Natural killer cell (primary cell): Measurements from ENCODE around the gene SASH1. TPM values are rescaled to one million over a fixed set of nuclear protein-coding genes. Genes with fewer than 3 reads are reported as not detected.

Experiments used
- ATAC-seq, 3 donors: fragments of 150-1000 bp in 2 of 3; fragments of 200-7000 bp in 1 of 3; cut with Tn5 transposase; 1 replicate in 1 of 3; 2 replicates in 2 of 3; pipeline ENCODE4 v1.10.0; 2021; ENCODE audit warnings: mild to moderate bottlenecking in 2 of 3, moderate library complexity in 2 of 3
- DNase-seq, 2 donors: peaks; one replicate each; pipeline versions ENCODE4 v3.0.0 to v3.0.0-alpha.2; 2013 to 2021; ENCODE audit warnings: mixed read lengths in 1 of 2
- H3K27ac ChIP-seq: one replicate; pipeline ENCODE4 v1.5.1; 2013; ENCODE audit warnings: mild to moderate bottlenecking, low read length
- H3K27me3 ChIP-seq: one replicate; pipeline ENCODE4 v1.6.1; 2013; ENCODE audit warnings: low read length; ENCODE audit not compliant: control insufficient read depth, insufficient read depth
- H3K36me3 ChIP-seq: one replicate; pipeline ENCODE4 v1.6.1; 2013; ENCODE audit warnings: low read length; ENCODE audit not compliant: control insufficient read depth, insufficient read depth
- H3K4me1 ChIP-seq: one replicate; pipeline ENCODE4 v1.6.1; 2013; ENCODE audit warnings: low read length; ENCODE audit not compliant: control insufficient read depth, insufficient read depth
- H3K4me3 ChIP-seq: one replicate; pipeline ENCODE4 v1.5.1; 2013; ENCODE audit warnings: low read length
- H3K9me3 ChIP-seq: one replicate; pipeline ENCODE4 v1.6.1; 2013; ENCODE audit warnings: low read length; ENCODE audit not compliant: control insufficient read depth, insufficient read depth
- H3K27ac Mint-ChIP-seq, 2 donors: one replicate each; pipeline ENCODE4 v1.8.0; 2022; ENCODE audit warnings: mild to moderate bottlenecking in 2 of 2, mixed read lengths in 2 of 2, moderate library complexity in 1 of 2
- H3K27me3 Mint-ChIP-seq, 2 donors: one replicate each; pipeline ENCODE4 v1.8.0; 2022; ENCODE audit warnings: low read depth in 2 of 2, mixed read lengths in 2 of 2
- H3K36me3 Mint-ChIP-seq: one replicate; pipeline ENCODE4 v1.8.0; 2022; ENCODE audit warnings: mixed read lengths
- H3K4me1 Mint-ChIP-seq, 2 donors: one replicate each; pipeline ENCODE4 v1.8.0; 2022; ENCODE audit warnings: mixed read lengths in 2 of 2
- H3K4me3 Mint-ChIP-seq: one replicate; pipeline ENCODE4 v1.8.0; 2022; ENCODE audit warnings: mild to moderate bottlenecking, moderate library complexity, mixed read lengths
- H3K9me3 Mint-ChIP-seq, 2 donors: one replicate each; pipeline ENCODE4 v1.8.0; 2022; ENCODE audit warnings: mixed read lengths in 2 of 2
- CTCF ChIP-seq: fragments of 200-600 bp; IDR thresholded peaks from one replicate; pipeline ENCODE4 v1.8.0; 2022; ENCODE audit warnings: antibody characterized with exemption
- WGBS: methylation state at CpG from one replicate; pipeline ENCODE4 v1.1.7; 2013; ENCODE audit warnings: missing lambda C conversion rate; ENCODE audit not compliant: insufficient coverage; 5-methylcytosine and 5-hydroxymethylcytosine counted together
- intact Hi-C: fragments of 100-400 bp; cut with micrococcal nuclease; formaldehyde crosslinking; loops from one replicate; pipeline ENCODE4 v1.14.2; 2022
- total RNA-seq, 4 donors: library from RNA; stranded (reverse); fragments of 120-200 nt in 1 of 4; gene quantifications; one replicate each; pipeline versions ENCODE4 v1.2.3 to v1.2.4, GENCODE V29; 2013 to 2022

SASH1 gene
- 1 to 10 TPM in 2 of 3 donors, under 1 TPM in 1; 0.63 to 6.2 (median 2.7) TPM for total RNA-seq
- total RNA-seq (2013), result 0.47 TPM

- Mint-ChIP-seq H3K4me3 (peak within 1 kb of the TSS; percentile 83), H3K27me3 (peaks cover 32 to 40% of the 10 kb centered on the region in 2 donors), H3K4me1 (peaks cover 6% of the 10 kb centered on the region in 2 donors), H3K9me3 (no peaks in the 10 kb centered on the region), H3K36me3 (no peaks in the 10 kb centered on the region), H3K27ac (no peak within 1 kb of the TSS)
- DNase-seq, result peak in 1 of 2 donors; percentile 6
- Histone ChIP-seq H3K4me1 (peaks cover 6% of the 10 kb centered on the region), H3K4me3 (no peak within 1 kb of the TSS), H3K27ac (no peak within 1 kb of the TSS), H3K9me3 (no peaks in the 10 kb centered on the region), H3K36me3 (no peaks in the 10 kb centered on the region), H3K27me3 (peaks cover 17% of the 10 kb centered on the region)
- peak in 1 of 3 donors; percentile 34 for ATAC-seq
- WGBS, result 1% methylated on average over 67 of the region's 67 CpGs
- no peak for TF ChIP-seq CTCF
- intact Hi-C loops, result no loop called here
These were observed at the start of gene SASH1 for GRCh38 chr6:148342350-148343046. Gene SASH1 (plus strand): TSS chr6:148342838. CDS start chr6:148343068, 230 bp downstream.

GRCh38 chr6:148293181-148293995 lies 49.2 kb upstream of the SASH1 start:
- no peak for DNase-seq
- H3K9me3 ChIP-seq, result no peaks in the 10 kb centered on the region
- intact Hi-C loops, result no loop called here
- no peaks in the 10 kb centered on the region for H3K36me3 Mint-ChIP-seq
- WGBS, result 86% methylated on average over 8 of the region's 9 CpGs
- H3K4me3 Mint-ChIP-seq, result no peak overlapping the region
- no peaks in the 10 kb centered on the region for H3K27me3 Mint-ChIP-seq
- H3K36me3 ChIP-seq, result no peaks in the 10 kb centered on the region
- H3K4me3 ChIP-seq, result no peak overlapping the region
- H3K4me1 Mint-ChIP-seq, result no peaks in the 10 kb centered on the region
- no peak overlapping the region for H3K27ac ChIP-seq
- H3K27ac Mint-ChIP-seq, result no peak overlapping the region
- H3K9me3 Mint-ChIP-seq, result no peaks in the 10 kb centered on the region
- ATAC-seq, result no peak
- TF ChIP-seq CTCF, result no peak
- no peaks in the 10 kb centered on the region for H3K4me1 ChIP-seq
- no peaks in the 10 kb centered on the region for H3K27me3 ChIP-seq

GRCh38 chr6:148294059-148294458 lies 48.6 kb upstream of the SASH1 start:
- ATAC-seq, result no peak
- no peak for DNase-seq
- Histone ChIP-seq H3K27ac (no peak overlapping the region), H3K36me3 (no peaks in the 10 kb centered on the region), H3K4me1 (no peaks in the 10 kb centered on the region), H3K27me3 (no peaks in the 10 kb centered on the region), H3K9me3 (no peaks in the 10 kb centered on the region), H3K4me3 (no peak overlapping the region)
- H3K4me3 Mint-ChIP-seq, result no peak overlapping the region
- no peaks in the 10 kb centered on the region for H3K27me3 Mint-ChIP-seq
- no peaks in the 10 kb centered on the region for H3K4me1 Mint-ChIP-seq
- TF ChIP-seq CTCF, result no peak
- no peaks in the 10 kb centered on the region for H3K36me3 Mint-ChIP-seq
- H3K9me3 Mint-ChIP-seq, result no peaks in the 10 kb centered on the region
- WGBS, result 85% methylated on average over 7 of the region's 7 CpGs
- intact Hi-C loops, result no loop called here
- no peak overlapping the region for H3K27ac Mint-ChIP-seq
